Measurements from ENCODE around the gene DVL1.

The DVL1 gene

DNA sequence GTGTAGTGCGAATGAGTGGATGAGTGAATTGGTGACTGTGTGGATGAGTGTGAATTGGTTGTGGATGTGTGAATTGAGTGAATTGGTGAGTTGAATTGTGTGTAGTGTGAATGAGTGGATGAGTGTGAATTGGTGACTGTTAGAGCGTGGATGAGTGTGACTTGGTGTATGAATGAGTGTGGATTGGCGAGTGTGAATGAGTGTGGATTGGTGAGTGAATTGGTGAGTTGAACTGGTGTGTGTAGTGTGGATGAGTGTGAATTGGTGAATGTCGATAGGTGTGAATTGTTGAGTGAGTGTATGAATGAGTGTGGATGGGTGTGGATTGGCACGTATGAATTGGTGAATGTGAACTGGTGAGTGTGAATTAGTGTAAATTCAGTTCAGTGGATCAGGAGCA lies 18.1 kb upstream of the DVL1 start:
- no peak for TF ChIP-seq CTCF (IDR thresholded peaks at IDR 0.05; ENCODE audit: low read length, missing control alignments)
- H3K4me3 ChIP-seq (replicated peaks; ENCODE audit: low read depth, low read length): no peak overlapping the region
- DNase-seq (ENCODE audit: low read depth): no peak

DNA sequence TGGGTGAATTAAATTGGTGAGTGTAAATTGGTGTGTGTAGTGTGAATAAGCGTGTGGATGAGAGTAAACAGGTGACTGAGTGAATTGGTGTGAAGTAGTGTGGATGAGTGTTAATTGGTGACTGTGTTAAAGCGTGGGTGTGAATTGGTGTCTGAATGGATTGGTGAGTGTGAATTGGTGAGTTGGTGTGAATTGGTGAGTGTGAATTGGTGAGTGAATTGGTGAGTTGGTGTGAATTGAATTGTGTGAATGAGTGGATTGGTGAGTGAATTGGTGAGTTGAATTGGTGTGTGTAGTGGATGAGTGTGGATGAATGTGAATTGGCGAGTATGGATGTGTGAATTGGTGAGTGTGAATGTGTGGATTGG lies 17.5 kb upstream of the DVL1 start:
- TF ChIP-seq CTCF (IDR thresholded peaks at IDR 0.05; ENCODE audit: low read length, missing control alignments): no peak
- no peak overlapping the region for H3K4me3 ChIP-seq (replicated peaks; ENCODE audit: low read depth, low read length)
- no peak for DNase-seq (ENCODE audit: low read depth)

DNA sequence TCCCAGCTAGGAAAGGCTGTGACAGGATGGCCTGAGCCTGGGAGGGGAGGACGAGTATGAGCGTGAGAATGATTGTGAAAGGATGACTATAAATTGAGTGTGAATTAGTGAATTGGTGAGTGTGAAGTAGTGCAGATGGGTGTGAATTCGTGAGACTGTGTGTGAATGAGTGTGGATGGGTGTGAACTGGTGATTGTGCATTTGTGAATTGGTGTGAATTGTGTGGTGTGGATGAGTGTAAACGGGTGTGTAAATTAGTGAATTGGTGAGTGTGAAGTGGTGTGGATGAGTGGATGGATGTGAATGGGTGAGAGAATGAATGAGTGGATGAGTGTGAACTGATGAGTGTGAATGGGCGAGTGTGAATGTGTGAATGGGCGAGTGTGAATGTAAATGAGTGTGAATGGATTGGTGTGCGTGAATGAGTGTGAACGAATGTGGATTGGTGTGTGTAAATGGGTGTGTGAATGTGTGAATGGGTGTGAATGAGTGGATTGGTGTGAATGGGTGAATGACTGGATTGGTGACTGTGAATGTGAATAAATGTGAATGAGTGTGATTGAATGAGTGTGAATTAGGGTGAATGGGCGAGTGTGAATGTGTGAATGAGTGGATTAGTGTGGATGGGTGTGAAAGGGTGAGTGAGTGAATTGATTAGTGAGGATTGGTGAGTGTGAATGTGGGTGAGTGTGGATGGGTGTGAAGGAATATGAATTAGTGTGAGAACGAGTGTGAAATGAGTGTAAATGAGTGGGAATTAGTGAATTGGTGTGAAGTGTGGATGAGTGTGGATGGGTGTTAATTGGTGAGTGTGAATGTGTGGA lies 16.9 kb upstream of the DVL1 start:
- DNase-seq (ENCODE audit: low read depth): no peak
- no peak for TF ChIP-seq CTCF (IDR thresholded peaks at IDR 0.05; ENCODE audit: low read length, missing control alignments)
- H3K4me3 ChIP-seq (replicated peaks; ENCODE audit: low read depth, low read length): no peak overlapping the region

GRCh38 chr1:1364266-1364665 lies 15.0 kb upstream of the DVL1 start:
- no peak for TF ChIP-seq CTCF (IDR thresholded peaks at IDR 0.05; ENCODE audit: low read length, missing control alignments)
- no peak for DNase-seq (ENCODE audit: low read depth)
- no peak overlapping the region for H3K4me3 ChIP-seq (replicated peaks; ENCODE audit: low read depth, low read length)

GRCh38 chr1:1361982-1362423 lies 12.8 kb upstream of the DVL1 start:
- no peak overlapping the region for H3K4me3 ChIP-seq (replicated peaks; ENCODE audit: low read depth, low read length)
- TF ChIP-seq CTCF (IDR thresholded peaks at IDR 0.05; ENCODE audit: low read length, missing control alignments): peak; percentile 7
- DNase-seq (ENCODE audit: low read depth): peak; percentile 79

- no peak for TF ChIP-seq CTCF (IDR thresholded peaks at IDR 0.05; ENCODE audit: low read length, missing control alignments)
- no peak for DNase-seq (ENCODE audit: low read depth)
- H3K4me3 ChIP-seq (replicated peaks; ENCODE audit: low read depth, low read length): no peak overlapping the region
Observed at GRCh38 chr1:1361233-1361981, 12.2 kb upstream of the DVL1 start.

Measured in fibroblast of pulmonary artery (primary cell).